Keratinocyte (primary cell): Measurements from ENCODE around the gene SLC13A5. TPM values are rescaled to one million over a fixed set of nuclear protein-coding genes. Genes with fewer than 3 reads are reported as not detected.

Experiments used
- DNase-seq: peaks from one replicate; pipeline ENCODE4 v3.0.0-alpha.2; 2011; ENCODE audit warnings: low read depth, missing footprints, low spot score
- FAIRE-seq: peaks from 2 replicates; lab custom pipeline; 2011; peaks lifted over from hg19 to GRCh38; lab: Jason Lieb, UNC
- H2AFZ ChIP-seq: 2 replicates; pipeline ENCODE4 v1.6.0; 2012; ENCODE audit warnings: low read length, control low read depth, inconsistent platforms; ENCODE audit not compliant: control insufficient read depth
- H3K27ac ChIP-seq: 2 replicates; pipeline ENCODE4 v1.5.1; 2011; ENCODE audit warnings: low read length; ENCODE audit not compliant: control insufficient read depth, insufficient read depth
- H3K27me3 ChIP-seq: 3 replicates; pipeline ENCODE4 v1.6.0; 2011; ENCODE audit warnings: low read length; ENCODE audit not compliant: control insufficient read depth, insufficient read depth; ENCODE audit errors: extremely low read depth
- H3K36me3 ChIP-seq, 2 experiments: 2 replicates in 1 of 2; 3 replicates in 1 of 2; pipeline ENCODE4 v1.5.1; 2011; ENCODE audit warnings: low read length in 2 of 2, mild to moderate bottlenecking in 1 of 2; ENCODE audit not compliant: control insufficient read depth in 2 of 2, insufficient read depth in 2 of 2; ENCODE audit errors: extremely low read depth in 1 of 2
- H3K4me1 ChIP-seq: 3 replicates; pipeline ENCODE4 v1.5.1; 2011; ENCODE audit warnings: low read length; ENCODE audit not compliant: control insufficient read depth, insufficient read depth; ENCODE audit errors: extremely low read depth
- H3K4me2 ChIP-seq: 3 replicates; pipeline ENCODE4 v1.6.0; 2011; ENCODE audit warnings: low read depth, low read length; ENCODE audit not compliant: control insufficient read depth, insufficient read depth; ENCODE audit errors: extremely low read depth
- H3K4me3 ChIP-seq, 3 experiments: fragments of 200-600 bp in 1 of 3; sonication (generic) in 1 of 3; 2 replicates in 2 of 3; 3 replicates in 1 of 3; pipeline ENCODE4 v1.5.1; 2011 to 2016; ENCODE audit warnings: low read length in 3 of 3, mild to moderate bottlenecking in 3 of 3, control low read depth in 2 of 3, inconsistent platforms in 1 of 3, low read depth in 1 of 3, mixed read lengths in 1 of 3, mixed run types in 1 of 3, moderate library complexity in 1 of 3; ENCODE audit not compliant: control insufficient read depth in 2 of 3, insufficient read depth in 2 of 3; ENCODE audit errors: extremely low read depth in 1 of 3
- H3K79me2 ChIP-seq: 2 replicates; pipeline ENCODE4 v1.6.0; 2012; ENCODE audit warnings: low read length; ENCODE audit not compliant: control insufficient read depth, insufficient read depth
- H3K9ac ChIP-seq: 3 replicates; pipeline ENCODE4 v1.6.0; 2011; ENCODE audit warnings: low read length; ENCODE audit not compliant: control insufficient read depth, insufficient read depth; ENCODE audit errors: extremely low read depth
- H3K9me1 ChIP-seq: 3 replicates; pipeline ENCODE4 v1.6.0; 2011; ENCODE audit warnings: low read length; ENCODE audit not compliant: control insufficient read depth, insufficient read depth; ENCODE audit errors: extremely low read depth
- H3K9me3 ChIP-seq: 2 replicates; pipeline ENCODE4 v1.5.1; 2012; ENCODE audit warnings: low read depth, low read length; ENCODE audit not compliant: control insufficient read depth
- H4K20me1 ChIP-seq: 3 replicates; pipeline ENCODE4 v1.6.0; 2011; ENCODE audit warnings: low read length; ENCODE audit not compliant: control insufficient read depth, insufficient read depth; ENCODE audit errors: extremely low read depth
- EZH2 ChIP-seq: IDR thresholded peaks from one replicate; pipeline ENCODE4 v1.6.1; 2012; ENCODE audit warnings: inconsistent platforms, mild to moderate bottlenecking, low read length, moderate library complexity
- dilution Hi-C: fragments of 300-500 bp; cut with MboI; formaldehyde crosslinking; loops from one replicate; pipeline ENCODE4 v1.7.0; 2020; ENCODE audit warnings: low sequenced_read_pairs; ENCODE audit not compliant: extremely low pct_ligation_motif_present
- polyA plus RNA-seq, 5 experiments: library from polyadenylated mRNA; depleted of rRNA in 3 of 5; stranded (reverse) in 3 of 5; stranded (forward) in 1 of 5; unstranded in 1 of 5; fragments of >200 nt; gene quantifications; 1 replicate in 1 of 5; 2 replicates in 3 of 5; 3 replicates in 1 of 5; pipeline versions ENCODE4 v1.2.1 to v1.2.3, GENCODE V29; 2011 to 2012; ENCODE audit warnings: missing spikeins in 2 of 5, low read depth in 1 of 5, low replicate concordance in 1 of 5
- TF ChIP-seq, protein P1 (sequence below), 3 experiments: IDR thresholded peaks in 1 of 3; conservative IDR thresholded peaks in 1 of 3; optimal IDR thresholded peaks in 1 of 3; 2 replicates in 2 of 3; 3 replicates in 1 of 3; pipeline versions ENCODE3 to v1.5.1; 2011; ENCODE audit warnings: low read length in 3 of 3, mild to moderate bottlenecking in 3 of 3, moderate library complexity in 2 of 3, control low read depth in 1 of 3, inconsistent platforms in 1 of 3; ENCODE audit not compliant: insufficient read depth in 2 of 3; ENCODE audit errors: extremely low read depth in 1 of 3

SLC13A5 gene
- polyA plus RNA-seq, 1 donor (not counting 4 experiments of a cell fraction or from before 2014, with no cell fraction given): 0.14 TPM

DNA sequence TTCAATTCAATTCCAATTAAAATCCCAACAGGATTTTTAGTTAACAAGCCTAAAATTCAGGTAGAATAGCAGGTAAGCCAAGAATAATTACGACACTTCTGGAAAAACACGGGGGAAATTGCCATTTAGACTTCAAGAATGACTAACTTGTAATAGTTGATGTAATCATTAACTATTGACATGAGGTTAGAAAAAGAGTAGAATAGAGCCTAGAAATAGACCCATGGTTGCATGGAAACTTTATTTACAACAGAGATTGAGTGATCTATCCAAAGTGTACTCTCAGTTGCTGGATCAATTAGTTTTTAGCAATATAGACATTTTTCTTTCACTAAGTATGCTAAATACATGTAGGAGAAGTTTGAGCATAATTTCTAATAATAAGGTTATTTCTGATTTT is 3.6 kb upstream of the SLC13A5 start:
- dilution Hi-C loops: no loop called here
- Histone ChIP-seq H3K9ac (no peak overlapping the region), H3K27ac (no peak overlapping the region), H3K4me1 (peaks cover 13% of the 10 kb centered on the region), H3K27me3 (peaks cover 6% of the 10 kb centered on the region), H2AFZ (no peak overlapping the region), H3K4me2 (no peak overlapping the region), H3K4me3 (no peak overlapping the region), H4K20me1 (no peaks in the 10 kb centered on the region), H3K9me3 (no peaks in the 10 kb centered on the region), H3K9me1 (no peaks in the 10 kb centered on the region), H3K36me3 (no peaks in the 10 kb centered on the region), H3K79me2 (no peaks in the 10 kb centered on the region)
- TF ChIP-seq EZH2: no peak
- TF ChIP-seq, protein P1, sequence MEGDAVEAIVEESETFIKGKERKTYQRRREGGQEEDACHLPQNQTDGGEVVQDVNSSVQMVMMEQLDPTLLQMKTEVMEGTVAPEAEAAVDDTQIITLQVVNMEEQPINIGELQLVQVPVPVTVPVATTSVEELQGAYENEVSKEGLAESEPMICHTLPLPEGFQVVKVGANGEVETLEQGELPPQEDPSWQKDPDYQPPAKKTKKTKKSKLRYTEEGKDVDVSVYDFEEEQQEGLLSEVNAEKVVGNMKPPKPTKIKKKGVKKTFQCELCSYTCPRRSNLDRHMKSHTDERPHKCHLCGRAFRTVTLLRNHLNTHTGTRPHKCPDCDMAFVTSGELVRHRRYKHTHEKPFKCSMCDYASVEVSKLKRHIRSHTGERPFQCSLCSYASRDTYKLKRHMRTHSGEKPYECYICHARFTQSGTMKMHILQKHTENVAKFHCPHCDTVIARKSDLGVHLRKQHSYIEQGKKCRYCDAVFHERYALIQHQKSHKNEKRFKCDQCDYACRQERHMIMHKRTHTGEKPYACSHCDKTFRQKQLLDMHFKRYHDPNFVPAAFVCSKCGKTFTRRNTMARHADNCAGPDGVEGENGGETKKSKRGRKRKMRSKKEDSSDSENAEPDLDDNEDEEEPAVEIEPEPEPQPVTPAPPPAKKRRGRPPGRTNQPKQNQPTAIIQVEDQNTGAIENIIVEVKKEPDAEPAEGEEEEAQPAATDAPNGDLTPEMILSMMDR (optimal IDR thresholded peaks at IDR 0.05 in 1 of 3, IDR thresholded peaks at IDR 0.05 in 1 of 3, conservative IDR thresholded peaks at IDR 0.05 in 1 of 3; ENCODE audit: extremely low read depth in 1 of 3, insufficient read depth in 2 of 3, low read length in 3 of 3): no peak
- DNase-seq: no peak
- FAIRE-seq: no peak

DNA sequence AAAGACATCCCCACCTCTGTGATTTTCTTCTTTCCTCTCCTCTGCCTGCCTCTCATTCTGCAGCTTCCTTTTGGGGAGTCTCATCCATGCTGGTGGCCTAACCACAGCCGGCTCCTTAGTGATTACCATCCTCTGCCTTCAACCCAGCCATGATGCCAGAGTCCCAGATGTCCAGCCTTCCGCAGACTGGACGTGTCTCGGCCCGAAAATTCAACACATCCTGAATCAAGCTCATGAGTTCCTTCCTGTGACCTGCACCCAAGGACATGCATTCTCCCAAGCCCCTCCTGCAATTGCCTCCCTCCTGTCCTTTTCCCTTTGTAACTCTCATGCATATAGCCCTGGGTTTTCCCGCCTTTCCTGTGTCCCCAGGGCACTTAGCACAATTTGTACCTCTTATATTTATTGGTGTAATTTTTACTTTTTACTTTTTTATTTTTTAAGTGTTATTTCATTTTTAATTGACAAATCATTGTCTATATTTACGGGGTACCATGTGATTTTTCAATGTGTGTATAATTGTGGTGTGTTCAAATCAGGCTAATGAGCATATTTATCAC is 1.2 kb upstream of the SLC13A5 start:
- DNase-seq (no peak), FAIRE-seq (no peak)
- dilution Hi-C loops: no loop called here
- Histone ChIP-seq H3K9ac (no peak overlapping the region), H3K4me3 (no peak overlapping the region), H3K9me1 (no peaks in the 10 kb centered on the region), H3K4me1 (peaks cover 23% of the 10 kb centered on the region), H3K4me2 (no peak overlapping the region), H3K27ac (no peak overlapping the region), H4K20me1 (no peaks in the 10 kb centered on the region), H2AFZ (no peak overlapping the region), H3K79me2 (no peaks in the 10 kb centered on the region), H3K9me3 (no peaks in the 10 kb centered on the region), H3K36me3 (no peaks in the 10 kb centered on the region), H3K27me3 (peaks cover 6% of the 10 kb centered on the region)
- TF ChIP-seq EZH2: no peak
- TF ChIP-seq, protein P1 (optimal IDR thresholded peaks at IDR 0.05 in 1 of 3, IDR thresholded peaks at IDR 0.05 in 1 of 3, conservative IDR thresholded peaks at IDR 0.05 in 1 of 3; ENCODE audit: extremely low read depth in 1 of 3, insufficient read depth in 2 of 3, low read length in 3 of 3): no peak
